ENCODE results near the gene GNAL. TPM values are rescaled to one million over a fixed set of nuclear protein-coding genes. Genes with fewer than 3 reads are reported as not detected.
"Not testable (repeated sequence)": the region's sequence is repeated elsewhere in the genome, so short reads cannot be mapped to it uniquely, and the experiment has no call there.

The GNAL gene
- total RNA-seq, 1 donor from 2014 or later, result 5.1 TPM

DNA sequence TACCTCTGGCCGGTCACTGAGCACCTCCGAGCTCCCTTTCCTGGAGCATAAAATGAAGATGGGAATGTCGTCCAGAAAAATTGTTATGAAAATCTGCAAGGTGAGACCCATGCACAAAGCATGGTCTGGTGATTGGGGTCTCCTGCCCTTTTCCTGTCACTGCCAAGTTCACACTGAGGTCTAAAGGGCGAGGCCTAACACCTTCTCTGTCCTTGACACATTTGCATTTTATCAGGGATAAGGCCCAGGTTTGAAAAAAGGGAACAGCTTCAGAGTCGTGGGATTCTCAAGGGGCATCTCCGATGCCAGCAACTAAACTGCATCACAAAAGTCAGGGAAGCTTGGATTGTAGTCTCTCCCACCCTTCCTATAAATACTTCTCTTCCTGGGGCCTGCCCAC lies 24.7 kb downstream of the GNAL start:
- DNase-seq, result no peak
- intact Hi-C loops (cut with DNase I), result no loop called here
- ATAC-seq (ENCODE audit: poor library complexity), result no peak

DNA sequence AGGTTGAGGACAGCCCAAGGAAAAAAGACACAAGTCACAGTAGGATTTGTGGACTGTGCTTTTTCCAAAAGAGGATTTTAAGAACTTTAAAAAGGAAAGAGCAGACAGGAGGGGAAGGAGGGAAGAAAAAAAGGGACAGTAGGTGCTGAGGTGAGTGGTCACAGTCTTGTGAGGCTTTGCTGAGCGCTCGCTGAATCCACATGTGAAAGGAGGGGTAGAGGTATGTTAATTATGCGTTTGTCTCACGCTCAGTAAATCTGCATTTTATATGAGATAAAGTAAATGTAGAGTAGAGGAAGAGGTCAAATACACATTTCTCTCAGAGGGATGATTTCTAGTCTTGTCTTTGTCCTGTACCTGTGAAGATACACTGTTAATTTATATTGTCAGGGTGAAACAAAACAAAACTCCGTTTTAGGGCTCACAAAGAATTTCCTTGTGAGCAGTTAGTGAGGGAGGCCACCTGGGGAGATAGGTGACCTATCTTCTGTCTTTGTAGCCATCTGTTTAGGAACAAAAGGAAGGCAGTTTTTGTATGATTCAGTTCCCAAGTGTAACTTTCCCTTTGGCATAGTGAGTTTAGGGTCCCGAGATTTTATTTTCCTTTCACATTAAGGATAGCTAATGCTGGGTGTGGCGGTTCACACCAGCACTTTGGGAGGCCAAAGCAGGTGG lies 25.3 kb downstream of the GNAL start:
- ATAC-seq (ENCODE audit: poor library complexity) (no peak), DNase-seq (no peak)
- intact Hi-C loops (cut with DNase I), result no loop called here

DNA sequence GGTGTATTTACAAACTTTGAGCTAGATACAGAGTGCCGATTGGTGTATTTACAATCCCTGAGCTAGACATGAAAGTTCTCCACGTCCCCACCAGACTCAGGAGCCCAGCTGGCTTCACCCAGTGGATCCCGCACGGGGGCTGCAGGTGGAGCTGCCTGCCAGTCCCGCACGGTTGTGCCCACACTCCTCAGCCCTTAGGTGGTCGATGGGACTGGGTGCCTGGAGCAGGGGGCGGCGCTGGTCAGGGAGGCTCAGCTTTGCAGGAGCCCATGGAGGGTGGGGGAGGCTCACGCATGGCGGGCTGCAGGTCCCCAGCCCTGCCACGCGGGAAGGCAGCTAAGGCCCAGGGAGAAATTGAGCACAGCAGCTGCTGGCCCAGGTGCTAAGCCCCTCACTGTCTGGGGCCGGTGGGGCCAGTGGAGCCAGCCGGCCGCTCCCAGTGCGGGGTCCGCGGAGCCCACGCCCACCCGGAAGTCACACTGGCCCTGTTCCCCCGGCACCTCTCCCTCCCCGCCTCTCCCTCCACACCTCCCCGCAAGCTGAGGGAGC lies 27.8 kb downstream of the GNAL start:
- ATAC-seq (ENCODE audit: poor library complexity); DNase-seq; intact Hi-C loops (cut with DNase I): not testable (repeated sequence)

DNA sequence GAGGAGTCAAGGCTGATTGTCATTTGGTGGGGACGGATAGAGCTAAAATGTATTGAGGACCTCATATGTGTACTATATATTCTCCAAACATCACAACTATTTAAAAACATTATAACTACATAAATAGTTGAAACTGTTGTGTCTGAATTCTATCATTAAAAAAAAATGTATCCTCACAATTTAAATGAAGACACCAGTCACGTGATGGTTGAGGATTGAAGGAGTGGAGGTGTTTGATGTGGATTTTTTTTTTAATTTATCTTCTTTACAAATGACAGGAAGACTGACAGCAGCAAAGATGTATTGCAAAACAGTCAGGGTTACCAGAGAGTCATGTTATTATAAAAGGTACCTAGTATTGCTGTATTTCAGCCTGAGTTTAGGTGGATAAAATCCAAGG lies 30.0 kb downstream of the GNAL start:
- no peak for DNase-seq
- intact Hi-C loops (cut with DNase I), result no loop called here
- no peak for ATAC-seq (ENCODE audit: poor library complexity)

DNA sequence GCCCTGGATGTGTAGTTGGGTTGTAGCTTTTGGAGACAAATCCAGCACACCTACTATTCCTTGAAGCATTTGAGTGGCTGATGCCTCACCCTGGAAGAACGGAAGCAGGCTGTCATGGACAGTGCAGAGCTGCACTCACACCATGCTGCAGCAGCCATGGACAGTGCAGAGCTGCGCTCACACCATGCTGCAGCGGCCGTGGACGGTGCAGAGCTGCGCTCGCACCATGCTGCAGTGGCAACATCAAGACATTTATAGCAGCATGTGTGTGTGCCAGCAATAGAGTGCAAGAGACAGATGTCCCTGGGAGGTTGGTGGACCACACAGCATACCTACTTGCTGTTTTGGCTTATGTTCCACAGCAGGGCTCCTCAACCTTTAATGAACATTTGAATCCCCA lies 30.6 kb downstream of the GNAL start:
- no peak for ATAC-seq (ENCODE audit: poor library complexity)
- intact Hi-C loops (cut with DNase I), result no loop called here
- no peak for DNase-seq

DNA sequence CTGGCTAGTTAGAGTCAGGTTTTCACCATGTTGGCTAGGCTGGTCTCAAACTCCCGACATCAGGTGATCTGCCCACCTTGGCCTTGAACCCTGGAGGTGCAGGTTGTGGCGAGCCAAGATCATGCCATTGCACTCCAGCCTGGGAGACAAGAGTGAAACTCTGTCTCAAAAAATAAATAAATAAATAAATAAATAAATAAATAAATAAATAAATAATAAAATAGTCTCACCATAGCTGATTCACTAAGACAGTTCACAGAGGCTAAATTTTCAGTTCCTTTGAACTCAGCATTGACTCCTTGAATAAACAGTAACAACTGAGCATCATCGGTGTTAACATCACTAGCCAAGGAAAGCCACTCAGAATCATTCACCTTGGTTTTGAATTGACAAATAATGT lies 32.7 kb downstream of the GNAL start:
- DNase-seq, result no peak
- ATAC-seq (ENCODE audit: poor library complexity), result no peak
- intact Hi-C loops (cut with DNase I), result no loop called here

DNA sequence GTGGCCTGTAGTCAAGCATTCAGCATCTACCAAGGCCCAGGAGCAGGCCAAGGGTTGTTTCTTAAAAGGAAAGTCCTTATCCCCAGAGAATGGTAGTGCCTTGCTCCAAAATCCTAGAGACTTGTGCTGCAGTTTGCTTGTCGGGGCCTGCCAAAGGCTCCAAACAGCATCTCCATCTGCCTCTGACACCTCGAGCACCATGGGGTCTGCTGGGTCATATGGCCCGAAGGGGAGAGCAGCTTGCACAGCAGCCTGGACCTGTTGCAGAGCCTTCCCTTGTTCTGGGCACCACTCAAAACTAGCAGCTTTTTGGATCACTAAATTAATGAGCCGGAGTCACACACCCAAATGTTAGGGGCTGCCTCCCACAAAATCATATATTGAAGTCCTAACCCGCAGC lies 35.7 kb downstream of the GNAL start:
- intact Hi-C loops (cut with DNase I), result no loop called here
- no peak for DNase-seq
- no peak for ATAC-seq (ENCODE audit: poor library complexity)

DNA sequence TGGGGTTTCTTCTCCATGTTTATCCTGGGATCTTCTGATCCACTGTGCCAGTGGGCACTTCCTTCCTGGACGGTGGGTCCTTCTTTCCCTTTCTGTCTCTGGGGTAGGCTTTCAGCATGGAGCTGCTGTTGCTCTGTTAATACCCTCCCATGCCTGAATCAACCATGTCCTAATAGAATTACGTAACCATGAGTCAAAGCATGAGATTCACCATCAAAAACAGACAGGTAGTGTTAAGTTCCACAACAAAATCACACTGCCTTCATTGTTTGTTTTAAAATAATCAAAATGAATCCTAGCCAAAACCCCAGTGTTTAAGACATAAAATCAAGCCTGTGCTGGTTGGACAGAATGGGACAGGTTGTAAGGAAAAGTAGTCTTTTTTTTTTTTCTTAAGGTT lies 37.5 kb downstream of the GNAL start:
- no peak for DNase-seq
- intact Hi-C loops (cut with DNase I), result no loop called here
- no peak for ATAC-seq (ENCODE audit: poor library complexity)

DNA sequence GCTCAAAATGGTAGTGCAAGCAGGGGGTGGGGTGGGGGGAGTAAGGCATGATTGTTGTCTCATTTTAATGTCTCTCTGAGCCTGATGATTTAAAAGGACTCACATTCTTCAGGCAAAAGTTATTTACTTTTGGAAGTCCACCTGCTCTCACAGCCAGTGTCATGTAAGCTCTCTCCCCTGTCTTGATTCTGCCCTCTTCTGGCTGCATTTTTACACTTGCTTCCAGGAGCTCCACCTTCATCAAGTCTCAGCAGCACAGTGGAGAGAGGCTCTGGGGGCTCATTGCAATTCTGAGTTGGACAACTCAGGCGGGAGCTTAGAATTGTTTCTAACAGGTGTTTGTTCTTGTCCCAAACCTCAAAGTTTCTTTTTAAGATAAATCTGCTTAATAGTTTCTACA lies 39.2 kb downstream of the GNAL start:
- DNase-seq (no peak), ATAC-seq (ENCODE audit: poor library complexity) (no peak)
- intact Hi-C loops (cut with DNase I), result no loop called here

DNA sequence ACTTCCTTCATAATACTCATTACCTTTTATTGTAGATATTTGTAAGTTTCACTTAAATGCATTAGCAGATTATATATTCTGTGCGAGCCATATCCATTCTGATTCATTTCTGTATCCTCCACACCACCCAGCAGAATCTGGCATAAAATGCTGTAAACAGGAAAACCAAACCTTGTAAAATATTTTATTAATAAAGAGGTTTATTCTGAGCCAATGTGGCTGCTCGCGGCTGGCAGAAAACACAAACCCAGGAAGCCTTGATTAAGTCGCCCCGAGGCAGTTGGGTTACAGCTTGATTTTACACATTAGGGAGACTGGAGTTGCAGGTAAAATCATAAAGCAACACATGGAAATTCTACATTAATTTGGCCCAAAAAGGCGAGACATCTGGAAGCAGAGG lies 40.5 kb downstream of the GNAL start:
- no peak for ATAC-seq (ENCODE audit: poor library complexity)
- DNase-seq, result no peak
- intact Hi-C loops (cut with DNase I), result no loop called here

DNA sequence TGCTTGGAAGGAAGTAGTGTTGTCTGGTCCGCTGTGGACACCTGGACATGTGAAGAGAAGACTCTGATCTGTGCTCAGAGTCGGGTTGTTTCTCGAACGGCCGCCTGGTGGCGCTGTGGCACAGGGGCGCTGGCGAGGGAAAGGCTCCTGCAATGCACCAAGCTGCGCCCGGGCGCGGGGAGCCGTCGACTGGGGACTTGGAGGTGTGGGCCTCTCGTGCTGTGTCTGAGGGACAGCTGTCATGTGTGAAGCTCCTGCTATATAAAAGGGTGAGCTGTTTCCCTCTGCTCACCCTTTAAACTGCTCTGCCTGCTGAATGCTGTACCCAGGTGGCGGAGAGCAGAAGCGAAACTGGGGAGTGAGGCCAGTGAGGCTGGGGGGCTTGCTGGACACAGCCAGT lies 44.0 kb downstream of the GNAL start:
- ATAC-seq (ENCODE audit: poor library complexity) (peak; percentile 99), DNase-seq (peak; percentile 88)
- intact Hi-C loops (cut with DNase I), result loop anchor here (2.0 to 10.0 kb wide), 2 partner anchors 138 to 302 kb away; no protein-coding TSS in a partner anchor

DNA sequence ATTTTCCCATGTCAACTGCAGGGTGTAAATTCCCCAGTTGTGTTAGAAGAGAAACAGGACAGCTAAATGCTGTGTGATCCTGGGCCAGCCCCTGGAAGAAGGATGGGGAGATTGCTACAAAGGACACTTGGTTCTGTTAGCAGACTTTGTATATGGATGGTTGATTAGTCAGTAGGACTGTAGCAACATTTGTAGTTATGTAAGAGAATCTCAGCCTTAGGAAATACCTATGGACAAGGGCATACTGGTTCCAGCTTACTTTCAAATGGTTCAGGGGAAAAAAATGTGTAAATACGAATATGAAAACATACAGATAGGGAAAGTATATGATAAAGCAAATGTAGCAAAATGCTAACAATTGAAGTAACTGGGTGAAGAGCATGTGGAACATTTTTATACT lies 47.6 kb downstream of the GNAL start:
- intact Hi-C loops (cut with DNase I), result loop anchor here (10.0 kb wide), 1 partner anchor 298 kb away; no protein-coding TSS in a partner anchor
- no peak for ATAC-seq (ENCODE audit: poor library complexity)
- DNase-seq, result no peak

DNA sequence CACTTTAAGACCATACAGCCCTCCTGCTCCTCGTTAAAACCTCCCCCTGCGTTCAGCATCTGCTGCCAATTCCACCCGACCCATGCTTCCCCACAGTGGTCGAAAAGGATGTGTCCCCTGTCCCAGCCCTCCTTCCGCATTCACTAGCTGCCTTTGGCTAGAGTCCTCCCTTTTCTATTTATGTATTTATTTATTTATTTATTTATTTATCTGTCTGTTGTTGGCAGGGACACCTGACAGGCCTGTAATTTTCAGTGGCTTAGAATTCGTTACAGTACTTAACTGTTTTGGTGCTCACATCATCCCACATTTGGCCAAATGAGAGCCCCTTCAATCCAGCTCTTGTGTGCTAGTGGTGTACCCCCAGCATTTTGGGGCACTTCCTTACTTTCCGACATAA lies 50.8 kb downstream of the GNAL start:
- no peak for DNase-seq
- ATAC-seq (ENCODE audit: poor library complexity), result peak; percentile 64
- intact Hi-C loops (cut with DNase I), result loop anchor here (10.0 kb wide), 1 partner anchor 295 kb away; no protein-coding TSS in a partner anchor

DNA sequence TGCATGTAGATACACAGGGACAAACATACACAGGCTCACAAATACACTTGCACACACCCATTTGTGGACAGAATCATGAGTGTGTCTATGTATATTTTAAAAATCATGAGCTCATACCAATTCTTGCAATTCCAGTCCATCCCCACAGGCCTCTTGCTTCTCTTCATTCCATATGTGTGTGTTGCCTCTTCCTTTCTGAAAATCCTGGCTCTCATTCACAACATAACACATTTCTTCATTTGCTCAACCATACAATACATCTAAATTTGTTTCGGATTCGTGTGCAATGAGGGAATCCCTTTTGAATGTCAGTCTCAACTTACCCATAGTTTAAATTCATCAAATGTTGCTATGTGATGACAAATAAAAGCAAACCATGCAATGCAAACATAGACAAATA lies 51.4 kb downstream of the GNAL start:
- intact Hi-C loops (cut with DNase I), result no loop called here
- ATAC-seq (ENCODE audit: poor library complexity) (no peak), DNase-seq (no peak)

DNA sequence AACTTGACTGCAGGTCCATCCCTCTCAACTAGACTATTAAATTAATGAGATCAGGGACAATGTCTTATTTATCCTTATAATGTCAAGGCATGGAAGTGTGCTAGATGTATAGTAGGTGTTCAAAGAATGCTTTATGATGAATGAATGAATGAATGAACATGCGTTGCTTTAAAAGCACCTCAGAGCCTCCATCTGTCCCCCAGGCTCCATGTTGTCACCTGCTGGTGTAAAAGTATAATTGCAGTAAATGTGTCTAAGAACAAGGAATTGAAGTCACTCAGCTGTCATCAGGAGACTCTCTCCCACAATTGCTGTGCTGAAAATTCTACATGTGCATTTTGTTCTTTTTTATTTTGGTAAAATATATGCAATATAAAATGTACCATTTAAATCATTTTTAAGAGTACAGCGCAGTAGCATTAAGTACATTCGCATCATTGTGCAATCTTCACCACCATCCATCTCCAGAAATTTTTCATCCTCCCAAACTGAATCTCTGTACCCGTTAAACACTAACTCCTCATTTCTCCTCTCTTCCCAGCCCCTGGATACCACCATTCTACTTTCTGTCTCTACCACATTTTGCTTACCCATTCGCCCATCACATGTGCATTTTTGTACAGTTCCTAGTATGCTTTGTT lies 52.6 kb downstream of the GNAL start:
- DNase-seq, result no peak
- intact Hi-C loops (cut with DNase I), result no loop called here
- ATAC-seq (ENCODE audit: poor library complexity), result no peak

DNA sequence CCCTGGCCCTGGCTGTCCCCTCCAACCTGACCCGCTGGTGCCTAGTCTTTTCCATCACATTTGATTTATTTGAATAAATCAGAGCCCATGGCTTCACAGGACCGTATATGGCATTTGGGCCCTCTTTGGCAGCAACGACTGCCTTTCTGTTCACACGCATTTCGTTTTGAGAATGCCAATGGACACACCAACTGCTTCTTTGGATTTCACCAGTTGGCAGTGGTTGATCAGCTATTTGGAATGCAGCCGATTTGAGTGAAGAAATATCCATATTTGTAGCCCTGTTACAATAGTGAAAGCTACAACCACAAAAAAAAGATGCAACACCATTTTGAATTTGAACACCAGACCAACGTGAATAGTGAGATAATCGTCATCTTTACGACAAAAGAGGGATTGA lies 56.5 kb downstream of the GNAL start:
- DNase-seq, result no peak
- intact Hi-C loops (cut with DNase I), result no loop called here
- no peak for ATAC-seq (ENCODE audit: poor library complexity)

DNA sequence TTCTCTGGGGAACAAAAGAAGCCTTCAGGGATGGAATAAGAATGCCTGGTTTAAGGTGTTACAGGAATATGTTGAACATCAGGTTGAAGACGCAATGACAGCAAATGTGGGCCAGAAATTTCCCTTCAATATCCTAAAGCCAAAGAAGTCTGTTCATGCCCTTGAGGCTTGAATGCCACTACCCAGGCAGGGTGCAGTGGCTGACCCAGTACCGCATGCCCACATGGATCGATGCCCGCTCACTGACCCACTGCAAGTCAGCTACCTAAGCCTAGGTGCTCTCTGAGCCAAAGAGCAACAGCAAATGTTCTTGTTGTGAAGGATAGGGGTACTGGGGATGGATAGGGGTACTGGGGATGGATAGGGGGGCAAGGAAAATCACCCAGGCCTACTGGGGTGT lies 58.2 kb downstream of the GNAL start:
- no peak for DNase-seq
- intact Hi-C loops (cut with DNase I), result no loop called here

DNA sequence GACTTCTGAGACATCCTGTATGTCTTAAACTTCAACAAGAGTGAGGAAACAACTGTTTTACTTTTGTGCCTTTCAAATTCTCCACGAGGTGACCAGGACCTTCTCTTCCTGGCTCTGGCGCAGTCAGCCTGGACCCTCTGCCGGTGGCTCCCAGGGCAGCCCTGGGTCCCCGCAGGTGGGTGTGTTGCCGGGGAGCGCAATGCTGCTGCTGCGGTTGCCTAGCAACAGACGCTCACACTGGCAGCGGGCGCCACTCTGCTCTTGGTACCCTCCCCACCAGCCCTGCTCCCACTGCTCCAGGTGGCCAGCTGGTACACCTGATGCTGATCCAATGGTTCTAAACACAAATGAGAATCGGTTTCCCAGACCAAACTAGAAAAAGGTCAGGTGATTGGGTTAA lies 58.7 kb downstream of the GNAL start:
- DNase-seq, result no peak
- intact Hi-C loops (cut with DNase I), result no loop called here
- no peak for ATAC-seq (ENCODE audit: poor library complexity)

More for the DNA sequence above, 58.2 kb downstream of the GNAL start:
- no peak for ATAC-seq (ENCODE audit: poor library complexity)

DNA sequence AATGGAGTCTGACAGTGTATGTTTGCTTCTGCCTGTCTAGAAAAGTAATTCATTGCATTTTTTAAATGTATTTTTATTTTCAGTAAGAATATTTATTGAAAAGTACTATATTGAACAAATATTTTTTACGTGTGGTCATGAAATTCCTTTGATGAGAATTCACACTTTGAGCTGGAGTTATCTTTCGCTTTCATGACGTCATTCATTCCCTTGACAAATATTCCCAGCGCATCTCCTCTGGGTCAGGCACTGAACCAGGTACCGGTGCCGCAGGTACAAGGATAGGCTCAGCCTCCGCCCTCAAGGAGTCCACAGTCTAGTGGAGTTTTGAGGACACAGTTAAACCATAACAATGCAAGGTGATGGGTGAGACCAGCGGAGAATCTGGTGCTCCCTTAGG lies 60.2 kb downstream of the GNAL start:
- DNase-seq, result no peak
- no peak for ATAC-seq (ENCODE audit: poor library complexity)
- intact Hi-C loops (cut with DNase I), result no loop called here

DNA sequence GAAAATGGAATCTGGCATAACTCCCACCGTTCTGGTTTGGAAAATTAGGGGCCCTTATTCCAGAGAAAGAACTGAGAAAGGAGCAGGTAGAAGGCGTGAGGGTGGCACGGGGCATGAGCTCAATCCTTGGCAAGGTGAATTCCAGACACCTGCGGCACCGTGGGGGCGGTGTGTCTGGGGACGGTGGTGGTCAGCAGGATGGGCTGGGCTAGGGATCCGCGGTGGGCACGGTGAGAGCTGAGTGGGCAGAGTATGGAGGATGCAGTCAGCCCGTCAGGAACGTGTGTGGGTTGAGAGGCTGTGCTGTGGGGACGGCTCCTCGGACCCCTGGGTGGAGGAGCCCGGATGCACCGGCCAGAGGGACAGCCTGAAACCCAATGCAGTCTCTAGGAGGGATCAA lies 61.1 kb downstream of the GNAL start:
- DNase-seq (no peak), ATAC-seq (ENCODE audit: poor library complexity) (no peak)
- intact Hi-C loops (cut with DNase I), result no loop called here

Measured in Right ventricle myocardium superior (tissue), 1 donor.